WTC11 (cell line): ENCODE results near the gene PDE4A. TPM values are rescaled to one million over a fixed set of nuclear protein-coding genes. Genes with fewer than 3 reads are reported as not detected.
A peak's percentile ranks its signal among the peaks of the same experiment; 100 is the strongest.

ENCODE experiments used
- ATAC-seq: fragments of 200-7000 bp; cut with Tn5 transposase; 2 replicates; pipeline ENCODE4 v1.10.0; 2021; ENCODE audit warnings: mild to moderate bottlenecking, moderate library complexity
- CTCF ChIA-PET: fragments of 300-600 bp; sonication (Branson Sonifier 250); formaldehyde crosslinking; loops from one replicate; lab custom pipeline; 2021; ENCODE audit warnings: antibody characterized with exemption; lab: Charles Lee
- POLR2A ChIA-PET: fragments of 350-600 bp; sonication (Branson Sonifier 250); formaldehyde crosslinking; loops from one replicate; lab custom pipeline; 2021; ENCODE audit warnings: antibody characterized with exemption; lab: Charles Lee
- DNase-seq: peaks from one replicate; pipeline ENCODE4 v3.0.0; 2021; ENCODE audit warnings: low spot score
- H3K27ac Mint-ChIP-seq: 2 replicates; pipeline ENCODE4 v1.8.0; 2021; ENCODE audit warnings: mixed read lengths
- H3K27me3 Mint-ChIP-seq: 2 replicates; pipeline ENCODE4 v1.8.0; 2021; ENCODE audit warnings: low read depth, mild to moderate bottlenecking, moderate library complexity, mixed read lengths
- H3K36me3 Mint-ChIP-seq: 2 replicates; pipeline ENCODE4 v1.8.0; 2021; ENCODE audit warnings: mixed read lengths
- H3K4me1 Mint-ChIP-seq: 2 replicates; pipeline ENCODE4 v1.8.0; 2022; ENCODE audit warnings: mixed read lengths
- H3K4me3 Mint-ChIP-seq: 2 replicates; pipeline ENCODE4 v1.8.0; 2021; ENCODE audit warnings: mild to moderate bottlenecking, moderate library complexity, mixed read lengths
- H3K9me3 Mint-ChIP-seq: 2 replicates; pipeline ENCODE4 v1.8.0; 2021; ENCODE audit warnings: mixed read lengths
- FOXP1 ChIP-seq: sonication (generic); formaldehyde crosslinking; IDR thresholded peaks from 2 replicates; pipeline ENCODE4 v1.8.0; 2022; ENCODE audit warnings: missing genetic modification reagents, mild to moderate bottlenecking, moderate library complexity, borderline replicate concordance
- GTF2I ChIP-seq: fragments of 250-450 bp; sonication (Bioruptor Pico); conservative IDR thresholded peaks from 2 replicates; pipeline ENCODE4 v1.4.0; 2021; ENCODE audit warnings: mild to moderate bottlenecking
- NFE2L1 ChIP-seq: sonication (generic); formaldehyde crosslinking; IDR thresholded peaks from 2 replicates; pipeline ENCODE4 v1.8.1; 2023; ENCODE audit warnings: missing genetic modification reagents
- NR1H2 ChIP-seq: sonication (generic); formaldehyde crosslinking; IDR thresholded peaks from 2 replicates; pipeline ENCODE4 v1.9.0; 2021; ENCODE audit warnings: mild to moderate bottlenecking, moderate library complexity, missing genetic modification reagents
- OVOL2 ChIP-seq: fragments of 250-450 bp; sonication (Bioruptor Pico); IDR thresholded peaks from 2 replicates; pipeline ENCODE4 v1.9.0; 2021; ENCODE audit warnings: mild to moderate bottlenecking, borderline replicate concordance
- SMAD3 ChIP-seq: sonication (generic); formaldehyde crosslinking; IDR thresholded peaks from 2 replicates; pipeline ENCODE4 v1.8.0; 2022; ENCODE audit warnings: missing genetic modification reagents, mild to moderate bottlenecking, borderline replicate concordance
- TCF7 ChIP-seq: sonication (generic); formaldehyde crosslinking; IDR thresholded peaks from 2 replicates; pipeline ENCODE4 v1.8.0; 2022; ENCODE audit warnings: mild to moderate bottlenecking, low read depth, missing genetic modification reagents, moderate library complexity
- ZNF263 ChIP-seq: sonication (generic); formaldehyde crosslinking; IDR thresholded peaks from 2 replicates; pipeline ENCODE4 v1.8.1; 2022; ENCODE audit warnings: low read depth, mild to moderate bottlenecking, moderate library complexity, missing genetic modification reagents
- ZNF396 ChIP-seq: fragments of 250-450 bp; sonication (Bioruptor Pico); IDR thresholded peaks from 2 replicates; pipeline ENCODE4 v1.8.0; 2021; ENCODE audit warnings: mild to moderate bottlenecking, moderate library complexity, borderline replicate concordance
- total RNA-seq: library from RNA; stranded (reverse); gene quantifications from 3 replicates; pipeline ENCODE4 v1.2.3, GENCODE V29; 2021
- TF ChIP-seq, protein P1 (sequence below): sonication (generic); formaldehyde crosslinking; IDR thresholded peaks from 2 replicates; pipeline ENCODE4 v1.8.0; 2022; ENCODE audit warnings: mild to moderate bottlenecking, missing genetic modification reagents
- TF ChIP-seq, protein P2 (sequence below): sonication (generic); formaldehyde crosslinking; conservative IDR thresholded peaks from 2 replicates; pipeline ENCODE4 v1.8.1; 2022; ENCODE audit warnings: mild to moderate bottlenecking, missing genetic modification reagents
- TF ChIP-seq, protein P3 (sequence below): fragments of 250-450 bp; sonication (Bioruptor Pico); IDR thresholded peaks from 2 replicates; pipeline ENCODE4 v1.9.0; 2021; ENCODE audit warnings: mild to moderate bottlenecking, borderline replicate concordance
- TF ChIP-seq, protein P4 (sequence below): sonication (generic); formaldehyde crosslinking; IDR thresholded peaks from 2 replicates; pipeline ENCODE4 v1.8.0; 2023; ENCODE audit warnings: missing genetic modification reagents, mild to moderate bottlenecking, borderline replicate concordance
- TF ChIP-seq, protein P5 (sequence below): fragments of 250-450 bp; sonication (Bioruptor Pico); IDR thresholded peaks from 2 replicates; pipeline ENCODE4 v2.1.2; 2022; ENCODE audit warnings: mild to moderate bottlenecking, moderate library complexity
- TF ChIP-seq, protein P6 (sequence below): fragments of 250-450 bp; sonication (Bioruptor Pico); IDR thresholded peaks from 2 replicates; pipeline ENCODE4 v1.9.0; 2021; ENCODE audit warnings: mild to moderate bottlenecking

Gene PDE4A
- total RNA-seq, 1 experiment from 2014 or later = 5.9 TPM

DNA sequence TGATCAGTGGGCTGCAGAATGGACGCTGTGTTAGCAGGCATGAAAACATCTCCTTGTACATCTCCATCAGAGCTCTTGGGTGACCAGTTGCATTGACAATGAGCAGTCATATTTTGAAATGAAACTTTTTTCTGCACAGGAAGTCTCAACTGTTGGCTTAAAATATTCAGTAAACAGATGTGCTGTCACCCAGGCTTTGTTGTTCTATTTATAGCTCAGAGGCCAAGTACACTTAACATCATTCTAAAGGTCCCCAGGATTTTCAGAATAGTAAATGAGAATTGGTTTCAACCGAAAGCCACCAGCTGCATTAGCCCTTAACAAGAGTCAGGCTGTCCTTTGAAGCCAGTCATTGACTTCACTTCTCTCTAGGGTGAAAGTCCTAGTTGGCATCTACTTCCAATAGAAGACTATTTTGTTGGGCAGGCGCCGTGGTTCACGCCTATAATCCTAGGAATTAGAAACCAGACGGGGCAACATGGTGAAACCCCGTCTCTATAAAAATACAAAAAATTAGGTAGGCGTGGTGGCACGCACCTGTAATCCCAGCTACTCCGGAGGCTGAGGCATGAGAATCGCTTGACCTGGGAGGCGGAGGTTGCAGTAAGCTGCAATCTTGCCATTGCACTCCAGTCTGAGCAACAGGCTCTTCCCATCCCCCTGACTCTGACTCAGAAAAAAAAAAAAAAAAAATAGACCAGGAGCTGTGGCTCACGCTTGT lies 7.9 kb upstream of the PDE4A start:
- Mint-ChIP-seq H3K27ac (no peak overlapping the region), H3K4me3 (no peak overlapping the region)
- CTCF ChIA-PET = interaction anchor here (1.0 to 2.4 kb wide), 5 partner anchors 8 to 67 kb away, joined by 4 to 14 read pairs (median 7); partner anchors contain the start of gene CDC37
- TF ChIP-seq GTF2I (CRISPR knock-in tag) (no peak), SMAD3 (CRISPR knock-in tag) (no peak), NFE2L1 (no peak), OVOL2 (no peak)
- TF ChIP-seq, all 79 proteins: peak for 0
- Mint-ChIP-seq H3K9me3 (no peaks in the 10 kb centered on the region), H3K36me3 (no peaks in the 10 kb centered on the region), H3K4me1 (peaks cover 9% of the 10 kb centered on the region), H3K27me3 (peaks cover 85% of the 10 kb centered on the region)
- DNase-seq (no peak), ATAC-seq (no peak)
- POLR2A ChIA-PET = no interaction called here

DNA sequence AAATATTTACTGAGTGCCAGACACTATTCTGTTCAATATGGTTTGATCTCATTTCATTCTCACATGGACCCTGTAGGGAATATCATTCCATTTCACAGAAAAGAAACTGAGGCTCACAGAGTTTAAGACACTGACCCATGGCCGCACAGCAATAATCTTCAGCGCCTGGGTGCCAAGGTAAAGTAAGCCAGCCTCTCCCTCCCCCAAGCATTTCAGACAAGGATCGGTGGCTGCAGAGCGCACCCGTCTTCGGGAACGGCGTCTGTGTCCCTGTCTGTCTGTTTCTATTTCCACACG lies 4.3 kb upstream of the PDE4A start:
- ChIA-PET CTCF (interaction anchor here (0.6 to 5.9 kb wide), 61 partner anchors 10 to 1028 kb away, joined by 3 to 229 read pairs (median 4); partner anchors contain the start of genes ATG4D, CDC37, DNM2 and ICAM1), POLR2A (no interaction called here)
- TF ChIP-seq, protein P1, sequence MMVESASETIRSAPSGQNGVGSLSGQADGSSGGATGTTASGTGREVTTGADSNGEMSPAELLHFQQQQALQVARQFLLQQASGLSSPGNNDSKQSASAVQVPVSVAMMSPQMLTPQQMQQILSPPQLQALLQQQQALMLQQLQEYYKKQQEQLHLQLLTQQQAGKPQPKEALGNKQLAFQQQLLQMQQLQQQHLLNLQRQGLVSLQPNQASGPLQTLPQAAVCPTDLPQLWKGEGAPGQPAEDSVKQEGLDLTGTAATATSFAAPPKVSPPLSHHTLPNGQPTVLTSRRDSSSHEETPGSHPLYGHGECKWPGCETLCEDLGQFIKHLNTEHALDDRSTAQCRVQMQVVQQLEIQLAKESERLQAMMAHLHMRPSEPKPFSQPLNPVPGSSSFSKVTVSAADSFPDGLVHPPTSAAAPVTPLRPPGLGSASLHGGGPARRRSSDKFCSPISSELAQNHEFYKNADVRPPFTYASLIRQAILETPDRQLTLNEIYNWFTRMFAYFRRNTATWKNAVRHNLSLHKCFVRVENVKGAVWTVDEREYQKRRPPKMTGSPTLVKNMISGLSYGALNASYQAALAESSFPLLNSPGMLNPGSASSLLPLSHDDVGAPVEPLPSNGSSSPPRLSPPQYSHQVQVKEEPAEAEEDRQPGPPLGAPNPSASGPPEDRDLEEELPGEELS (CRISPR knock-in tag) = no peak
- TF ChIP-seq FOXP1 (no peak), ZNF263 (no peak), ZNF396 (no peak), OVOL2 (no peak), TCF7 (CRISPR knock-in tag) (no peak), NR1H2 (CRISPR knock-in tag) (no peak)
- TF ChIP-seq, protein P2, sequence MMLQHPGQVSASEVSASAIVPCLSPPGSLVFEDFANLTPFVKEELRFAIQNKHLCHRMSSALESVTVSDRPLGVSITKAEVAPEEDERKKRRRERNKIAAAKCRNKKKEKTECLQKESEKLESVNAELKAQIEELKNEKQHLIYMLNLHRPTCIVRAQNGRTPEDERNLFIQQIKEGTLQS (CRISPR knock-in tag) = no peak
- TF ChIP-seq, protein P3, sequence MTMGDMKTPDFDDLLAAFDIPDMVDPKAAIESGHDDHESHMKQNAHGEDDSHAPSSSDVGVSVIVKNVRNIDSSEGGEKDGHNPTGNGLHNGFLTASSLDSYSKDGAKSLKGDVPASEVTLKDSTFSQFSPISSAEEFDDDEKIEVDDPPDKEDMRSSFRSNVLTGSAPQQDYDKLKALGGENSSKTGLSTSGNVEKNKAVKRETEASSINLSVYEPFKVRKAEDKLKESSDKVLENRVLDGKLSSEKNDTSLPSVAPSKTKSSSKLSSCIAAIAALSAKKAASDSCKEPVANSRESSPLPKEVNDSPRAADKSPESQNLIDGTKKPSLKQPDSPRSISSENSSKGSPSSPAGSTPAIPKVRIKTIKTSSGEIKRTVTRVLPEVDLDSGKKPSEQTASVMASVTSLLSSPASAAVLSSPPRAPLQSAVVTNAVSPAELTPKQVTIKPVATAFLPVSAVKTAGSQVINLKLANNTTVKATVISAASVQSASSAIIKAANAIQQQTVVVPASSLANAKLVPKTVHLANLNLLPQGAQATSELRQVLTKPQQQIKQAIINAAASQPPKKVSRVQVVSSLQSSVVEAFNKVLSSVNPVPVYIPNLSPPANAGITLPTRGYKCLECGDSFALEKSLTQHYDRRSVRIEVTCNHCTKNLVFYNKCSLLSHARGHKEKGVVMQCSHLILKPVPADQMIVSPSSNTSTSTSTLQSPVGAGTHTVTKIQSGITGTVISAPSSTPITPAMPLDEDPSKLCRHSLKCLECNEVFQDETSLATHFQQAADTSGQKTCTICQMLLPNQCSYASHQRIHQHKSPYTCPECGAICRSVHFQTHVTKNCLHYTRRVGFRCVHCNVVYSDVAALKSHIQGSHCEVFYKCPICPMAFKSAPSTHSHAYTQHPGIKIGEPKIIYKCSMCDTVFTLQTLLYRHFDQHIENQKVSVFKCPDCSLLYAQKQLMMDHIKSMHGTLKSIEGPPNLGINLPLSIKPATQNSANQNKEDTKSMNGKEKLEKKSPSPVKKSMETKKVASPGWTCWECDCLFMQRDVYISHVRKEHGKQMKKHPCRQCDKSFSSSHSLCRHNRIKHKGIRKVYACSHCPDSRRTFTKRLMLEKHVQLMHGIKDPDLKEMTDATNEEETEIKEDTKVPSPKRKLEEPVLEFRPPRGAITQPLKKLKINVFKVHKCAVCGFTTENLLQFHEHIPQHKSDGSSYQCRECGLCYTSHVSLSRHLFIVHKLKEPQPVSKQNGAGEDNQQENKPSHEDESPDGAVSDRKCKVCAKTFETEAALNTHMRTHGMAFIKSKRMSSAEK = no peak
- TF ChIP-seq, protein P4, sequence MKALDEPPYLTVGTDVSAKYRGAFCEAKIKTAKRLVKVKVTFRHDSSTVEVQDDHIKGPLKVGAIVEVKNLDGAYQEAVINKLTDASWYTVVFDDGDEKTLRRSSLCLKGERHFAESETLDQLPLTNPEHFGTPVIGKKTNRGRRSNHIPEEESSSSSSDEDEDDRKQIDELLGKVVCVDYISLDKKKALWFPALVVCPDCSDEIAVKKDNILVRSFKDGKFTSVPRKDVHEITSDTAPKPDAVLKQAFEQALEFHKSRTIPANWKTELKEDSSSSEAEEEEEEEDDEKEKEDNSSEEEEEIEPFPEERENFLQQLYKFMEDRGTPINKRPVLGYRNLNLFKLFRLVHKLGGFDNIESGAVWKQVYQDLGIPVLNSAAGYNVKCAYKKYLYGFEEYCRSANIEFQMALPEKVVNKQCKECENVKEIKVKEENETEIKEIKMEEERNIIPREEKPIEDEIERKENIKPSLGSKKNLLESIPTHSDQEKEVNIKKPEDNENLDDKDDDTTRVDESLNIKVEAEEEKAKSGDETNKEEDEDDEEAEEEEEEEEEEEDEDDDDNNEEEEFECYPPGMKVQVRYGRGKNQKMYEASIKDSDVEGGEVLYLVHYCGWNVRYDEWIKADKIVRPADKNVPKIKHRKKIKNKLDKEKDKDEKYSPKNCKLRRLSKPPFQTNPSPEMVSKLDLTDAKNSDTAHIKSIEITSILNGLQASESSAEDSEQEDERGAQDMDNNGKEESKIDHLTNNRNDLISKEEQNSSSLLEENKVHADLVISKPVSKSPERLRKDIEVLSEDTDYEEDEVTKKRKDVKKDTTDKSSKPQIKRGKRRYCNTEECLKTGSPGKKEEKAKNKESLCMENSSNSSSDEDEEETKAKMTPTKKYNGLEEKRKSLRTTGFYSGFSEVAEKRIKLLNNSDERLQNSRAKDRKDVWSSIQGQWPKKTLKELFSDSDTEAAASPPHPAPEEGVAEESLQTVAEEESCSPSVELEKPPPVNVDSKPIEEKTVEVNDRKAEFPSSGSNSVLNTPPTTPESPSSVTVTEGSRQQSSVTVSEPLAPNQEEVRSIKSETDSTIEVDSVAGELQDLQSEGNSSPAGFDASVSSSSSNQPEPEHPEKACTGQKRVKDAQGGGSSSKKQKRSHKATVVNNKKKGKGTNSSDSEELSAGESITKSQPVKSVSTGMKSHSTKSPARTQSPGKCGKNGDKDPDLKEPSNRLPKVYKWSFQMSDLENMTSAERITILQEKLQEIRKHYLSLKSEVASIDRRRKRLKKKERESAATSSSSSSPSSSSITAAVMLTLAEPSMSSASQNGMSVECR (CRISPR knock-in tag) = no peak
- TF ChIP-seq, protein P5, sequence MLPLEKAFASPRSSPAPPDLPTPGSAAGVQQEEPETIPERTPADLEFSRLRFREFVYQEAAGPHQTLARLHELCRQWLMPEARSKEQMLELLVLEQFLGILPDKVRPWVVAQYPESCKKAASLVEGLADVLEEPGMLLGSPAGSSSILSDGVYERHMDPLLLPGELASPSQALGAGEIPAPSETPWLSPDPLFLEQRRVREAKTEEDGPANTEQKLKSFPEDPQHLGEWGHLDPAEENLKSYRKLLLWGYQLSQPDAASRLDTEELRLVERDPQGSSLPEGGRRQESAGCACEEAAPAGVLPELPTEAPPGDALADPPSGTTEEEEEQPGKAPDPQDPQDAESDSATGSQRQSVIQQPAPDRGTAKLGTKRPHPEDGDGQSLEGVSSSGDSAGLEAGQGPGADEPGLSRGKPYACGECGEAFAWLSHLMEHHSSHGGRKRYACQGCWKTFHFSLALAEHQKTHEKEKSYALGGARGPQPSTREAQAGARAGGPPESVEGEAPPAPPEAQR (CRISPR knock-in tag) = no peak
- TF ChIP-seq, protein P6, sequence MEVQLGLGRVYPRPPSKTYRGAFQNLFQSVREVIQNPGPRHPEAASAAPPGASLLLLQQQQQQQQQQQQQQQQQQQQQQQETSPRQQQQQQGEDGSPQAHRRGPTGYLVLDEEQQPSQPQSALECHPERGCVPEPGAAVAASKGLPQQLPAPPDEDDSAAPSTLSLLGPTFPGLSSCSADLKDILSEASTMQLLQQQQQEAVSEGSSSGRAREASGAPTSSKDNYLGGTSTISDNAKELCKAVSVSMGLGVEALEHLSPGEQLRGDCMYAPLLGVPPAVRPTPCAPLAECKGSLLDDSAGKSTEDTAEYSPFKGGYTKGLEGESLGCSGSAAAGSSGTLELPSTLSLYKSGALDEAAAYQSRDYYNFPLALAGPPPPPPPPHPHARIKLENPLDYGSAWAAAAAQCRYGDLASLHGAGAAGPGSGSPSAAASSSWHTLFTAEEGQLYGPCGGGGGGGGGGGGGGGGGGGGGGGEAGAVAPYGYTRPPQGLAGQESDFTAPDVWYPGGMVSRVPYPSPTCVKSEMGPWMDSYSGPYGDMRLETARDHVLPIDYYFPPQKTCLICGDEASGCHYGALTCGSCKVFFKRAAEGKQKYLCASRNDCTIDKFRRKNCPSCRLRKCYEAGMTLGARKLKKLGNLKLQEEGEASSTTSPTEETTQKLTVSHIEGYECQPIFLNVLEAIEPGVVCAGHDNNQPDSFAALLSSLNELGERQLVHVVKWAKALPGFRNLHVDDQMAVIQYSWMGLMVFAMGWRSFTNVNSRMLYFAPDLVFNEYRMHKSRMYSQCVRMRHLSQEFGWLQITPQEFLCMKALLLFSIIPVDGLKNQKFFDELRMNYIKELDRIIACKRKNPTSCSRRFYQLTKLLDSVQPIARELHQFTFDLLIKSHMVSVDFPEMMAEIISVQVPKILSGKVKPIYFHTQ = no peak
- H3K9me3 Mint-ChIP-seq = no peaks in the 10 kb centered on the region
- peaks cover 84% of the 10 kb centered on the region for H3K27me3 Mint-ChIP-seq
- no peaks in the 10 kb centered on the region for H3K36me3 Mint-ChIP-seq
- no peak overlapping the region for H3K27ac Mint-ChIP-seq
- peaks cover 26% of the 10 kb centered on the region for H3K4me1 Mint-ChIP-seq
- peak overlapping the region; percentile 72 for H3K4me3 Mint-ChIP-seq
- DNase-seq (no peak), ATAC-seq (no peak)
